Activated effector memory CD4-positive, alpha-beta T cell treated with anti-CD3 and anti-CD28 coated beads, Interleukin-2, amount 50 U/mL, for 16 hours (primary cell): ENCODE results near the gene LANCL2.
"Not testable (repeated sequence)": the region's sequence is repeated elsewhere in the genome, so short reads cannot be mapped to it uniquely, and the experiment has no call there.

ENCODE experiments used
- DNase-seq: peaks from one replicate; pipeline ENCODE4 v3.0.0-alpha.2; 2020

Gene LANCL2, protein sequence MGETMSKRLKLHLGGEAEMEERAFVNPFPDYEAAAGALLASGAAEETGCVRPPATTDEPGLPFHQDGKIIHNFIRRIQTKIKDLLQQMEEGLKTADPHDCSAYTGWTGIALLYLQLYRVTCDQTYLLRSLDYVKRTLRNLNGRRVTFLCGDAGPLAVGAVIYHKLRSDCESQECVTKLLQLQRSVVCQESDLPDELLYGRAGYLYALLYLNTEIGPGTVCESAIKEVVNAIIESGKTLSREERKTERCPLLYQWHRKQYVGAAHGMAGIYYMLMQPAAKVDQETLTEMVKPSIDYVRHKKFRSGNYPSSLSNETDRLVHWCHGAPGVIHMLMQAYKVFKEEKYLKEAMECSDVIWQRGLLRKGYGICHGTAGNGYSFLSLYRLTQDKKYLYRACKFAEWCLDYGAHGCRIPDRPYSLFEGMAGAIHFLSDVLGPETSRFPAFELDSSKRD

DNA sequence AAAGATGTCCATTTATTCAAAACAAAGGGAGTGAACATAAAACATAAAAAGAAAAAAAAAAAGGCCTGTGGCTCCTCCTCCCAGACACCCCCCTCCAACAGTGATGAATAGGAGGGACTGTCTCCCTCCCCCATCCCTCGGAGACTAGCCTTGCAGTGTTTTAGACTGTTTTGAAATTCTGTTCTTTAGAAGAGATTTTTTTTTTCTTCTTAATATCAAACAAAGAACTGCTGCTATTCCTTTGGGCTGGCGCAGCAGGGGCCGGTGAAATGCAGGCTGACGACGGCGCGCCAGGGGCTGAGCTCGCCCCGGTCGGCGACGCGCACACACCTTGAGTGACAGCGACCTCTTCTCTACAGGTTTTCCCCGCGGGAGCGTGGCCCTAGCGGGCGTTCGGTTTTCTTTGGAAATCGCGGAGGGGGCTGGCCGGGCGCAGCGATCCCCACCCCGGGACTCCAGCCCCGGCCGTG, at the start of gene LANCL2:
Gene LANCL2, plus strand, starts transcription at position 133 of the 470 bp plus-strand sequence. CDS start 689 bp downstream, outside the sequence.
- no peak for DNase-seq

DNA sequence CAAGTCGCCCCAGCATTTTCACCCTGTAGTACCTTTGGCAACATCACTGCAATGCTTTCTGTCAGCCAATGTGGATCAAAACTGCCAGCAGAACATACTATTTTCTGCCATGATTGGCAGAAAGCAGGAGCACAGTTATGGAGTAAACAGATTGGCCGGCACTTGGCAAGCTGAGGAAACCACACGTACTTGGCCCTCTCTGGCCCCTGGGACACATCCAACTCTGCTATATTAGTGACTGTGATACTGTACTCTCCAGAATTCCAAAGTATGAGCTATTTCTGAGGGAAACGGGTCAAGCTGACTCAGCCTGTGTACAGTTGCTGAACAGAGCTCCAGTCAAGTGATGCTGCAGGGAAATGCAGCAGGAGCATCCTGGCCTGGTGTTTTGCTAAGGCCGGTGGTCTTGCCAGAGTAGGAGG, 39.8 kb upstream of the LANCL2 start:
- DNase-seq = no peak

DNA sequence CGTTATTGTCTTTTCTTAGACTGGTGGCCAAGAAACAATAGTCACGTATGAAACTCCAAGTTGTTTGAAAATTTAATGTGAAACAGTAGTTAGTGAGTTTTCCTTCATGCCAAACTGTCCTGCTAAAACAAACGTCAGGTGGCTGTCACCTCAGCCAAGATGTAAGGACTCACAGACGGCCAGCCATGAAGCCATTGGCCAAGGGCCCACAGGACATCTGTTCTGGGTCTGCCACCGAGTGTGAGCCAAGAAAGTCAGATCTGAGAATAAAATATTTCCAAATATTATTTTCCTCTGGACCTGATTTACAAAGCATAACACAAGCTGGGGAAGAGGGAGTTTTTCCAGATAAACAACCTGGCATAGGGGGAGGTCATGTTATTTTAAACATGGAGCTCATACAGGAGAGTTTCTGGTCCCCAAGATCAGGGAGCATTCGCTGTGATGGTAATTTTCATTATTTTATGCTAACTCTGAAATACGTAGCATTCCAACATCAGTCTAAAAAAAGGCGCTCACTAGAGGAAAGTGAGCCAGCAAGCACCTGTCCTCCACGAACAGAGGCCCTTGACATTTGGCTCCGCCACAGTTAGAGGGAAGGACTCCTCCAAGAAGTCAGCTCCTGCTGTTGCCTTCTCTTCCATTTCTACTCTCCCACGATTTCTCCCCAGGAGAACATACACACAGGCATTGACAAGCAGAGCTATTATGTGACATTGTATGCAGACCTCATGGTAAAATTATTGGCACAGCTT, 38.9 kb upstream of the LANCL2 start:
- DNase-seq = no peak

DNA sequence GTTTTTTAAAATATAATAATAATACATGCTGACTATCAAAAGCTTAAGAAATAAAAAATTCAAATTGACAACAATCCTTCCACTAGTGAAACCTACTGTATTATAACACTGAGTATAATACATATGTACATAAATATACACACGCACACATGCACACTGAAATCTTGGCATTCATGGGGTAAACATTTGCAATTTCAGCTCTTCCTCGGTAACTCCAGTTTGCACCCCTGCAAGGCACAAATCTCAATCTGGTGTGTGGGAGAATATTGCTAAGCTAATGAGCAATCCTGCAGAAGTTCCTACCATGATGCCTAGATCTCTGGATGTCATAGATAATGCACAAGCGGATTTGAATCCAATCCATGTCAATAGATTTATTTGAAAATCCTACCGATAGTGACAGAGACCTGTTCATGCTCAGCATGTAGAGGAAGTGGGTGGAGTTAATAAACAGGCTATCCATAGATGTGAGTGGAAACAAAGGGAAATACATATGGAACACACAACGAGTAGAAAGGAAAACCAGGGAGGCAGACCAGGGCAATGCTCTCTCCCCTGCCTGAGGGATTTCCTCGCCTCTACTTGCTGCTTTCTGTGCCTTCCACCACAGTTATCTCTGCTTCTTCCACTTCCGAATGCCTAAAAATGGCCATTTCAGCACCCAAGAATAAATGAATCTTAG, 38.1 kb upstream of the LANCL2 start:
- DNase-seq = no peak

DNA sequence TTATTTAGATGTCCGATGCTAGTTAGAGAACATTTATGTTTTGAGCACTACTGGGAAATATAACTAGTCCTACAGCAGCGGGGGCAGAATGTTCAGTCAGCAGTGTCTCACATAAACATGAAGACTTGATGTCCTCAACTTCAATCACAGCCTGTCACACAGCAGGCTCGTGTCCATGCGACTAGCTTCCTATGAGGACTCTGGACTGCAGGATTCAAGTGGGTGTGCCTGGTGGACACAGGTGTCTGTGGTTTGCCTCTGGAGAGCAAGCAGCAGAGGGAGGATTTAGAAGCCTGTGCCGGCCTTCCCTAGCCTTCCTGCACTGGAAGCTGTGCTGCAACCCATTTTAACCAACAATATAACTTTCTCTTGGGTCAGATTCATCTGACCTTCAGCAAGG, 30.0 kb upstream of the LANCL2 start:
- no peak for DNase-seq

DNA sequence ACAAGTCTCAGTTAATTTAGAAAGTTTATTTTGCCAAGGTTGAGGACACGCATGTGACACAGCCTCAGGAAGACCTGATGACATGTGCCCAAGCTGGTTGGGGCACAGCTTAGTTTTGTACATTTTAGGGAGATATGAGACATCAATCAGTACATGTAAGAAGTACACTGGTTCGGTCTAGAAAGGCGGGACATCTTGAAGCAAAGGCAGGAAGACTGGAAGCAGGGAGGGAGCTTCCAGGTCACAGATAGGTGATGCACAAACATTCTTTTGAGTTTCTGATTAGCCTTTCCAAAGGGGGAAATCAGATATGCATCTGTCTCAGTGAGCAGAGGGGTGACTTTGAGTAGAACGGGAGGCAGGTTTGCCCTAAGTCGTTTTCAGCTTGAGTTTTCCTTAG, 29.4 kb upstream of the LANCL2 start:
- no peak for DNase-seq

DNA sequence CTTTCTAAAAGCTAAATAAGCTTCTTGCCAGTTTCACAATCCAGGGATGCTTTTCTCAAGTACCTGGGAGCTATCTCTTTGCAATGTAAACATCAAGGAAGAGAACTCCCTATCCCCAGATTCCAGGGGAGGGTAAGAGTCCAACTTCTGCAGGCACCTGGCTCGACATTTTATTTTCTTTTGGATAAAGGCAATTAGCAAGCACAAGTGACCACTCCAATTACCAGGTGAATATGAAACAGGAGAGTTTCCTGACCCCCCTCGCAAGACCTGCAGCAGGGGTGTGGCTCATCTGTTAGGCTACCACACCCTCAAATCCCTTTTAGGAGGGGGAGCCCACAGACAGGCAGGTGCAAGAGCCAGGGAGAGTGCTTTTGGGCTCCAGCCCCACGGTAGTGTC, 28.6 kb upstream of the LANCL2 start:
- DNase-seq = no peak

DNA sequence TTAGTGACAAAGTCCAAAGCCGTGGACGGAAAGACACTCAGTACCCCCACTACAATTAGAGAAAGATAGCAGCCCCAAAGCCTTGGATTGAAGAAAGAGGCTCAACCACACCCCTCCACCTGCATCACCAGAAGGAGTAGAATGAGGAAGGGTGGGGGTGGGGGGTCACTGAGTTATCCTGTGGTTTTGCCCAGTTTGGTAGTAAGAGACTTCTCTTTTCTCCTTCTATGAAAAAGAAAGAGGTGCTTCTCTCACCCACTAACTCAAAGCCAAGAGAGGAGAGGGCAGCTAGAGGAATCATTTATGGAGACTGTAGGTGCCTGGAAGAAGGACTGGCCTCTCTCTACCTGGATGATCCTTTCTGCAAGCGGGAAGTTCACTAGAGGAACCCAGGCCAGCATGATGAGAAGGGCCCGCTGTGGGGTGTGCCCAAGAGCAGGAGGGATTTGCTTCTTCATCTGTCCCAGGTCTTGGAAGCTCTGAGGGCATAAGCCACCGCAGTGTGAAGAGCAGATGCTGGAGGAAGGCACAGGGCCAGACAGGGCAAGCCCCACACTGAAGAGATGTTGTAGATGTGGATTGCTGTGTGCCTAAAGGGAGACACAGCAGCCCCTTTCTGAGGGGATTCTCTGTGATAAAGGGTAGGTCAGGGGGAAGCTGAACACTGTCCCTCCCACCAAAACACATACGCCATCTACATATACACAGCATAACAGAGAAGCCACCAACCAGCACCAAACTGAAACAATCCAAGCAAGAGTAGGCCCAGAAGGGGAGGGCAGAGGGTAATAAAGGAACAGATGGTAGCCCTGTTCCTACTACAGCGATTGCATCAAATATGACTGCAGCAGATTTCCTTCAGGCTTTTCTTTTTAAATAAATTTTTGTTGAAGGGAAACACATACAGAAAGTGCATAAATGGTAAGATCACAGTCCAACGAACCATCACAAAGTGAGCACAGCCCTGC, 25.8 kb upstream of the LANCL2 start:
- DNase-seq = no peak

DNA sequence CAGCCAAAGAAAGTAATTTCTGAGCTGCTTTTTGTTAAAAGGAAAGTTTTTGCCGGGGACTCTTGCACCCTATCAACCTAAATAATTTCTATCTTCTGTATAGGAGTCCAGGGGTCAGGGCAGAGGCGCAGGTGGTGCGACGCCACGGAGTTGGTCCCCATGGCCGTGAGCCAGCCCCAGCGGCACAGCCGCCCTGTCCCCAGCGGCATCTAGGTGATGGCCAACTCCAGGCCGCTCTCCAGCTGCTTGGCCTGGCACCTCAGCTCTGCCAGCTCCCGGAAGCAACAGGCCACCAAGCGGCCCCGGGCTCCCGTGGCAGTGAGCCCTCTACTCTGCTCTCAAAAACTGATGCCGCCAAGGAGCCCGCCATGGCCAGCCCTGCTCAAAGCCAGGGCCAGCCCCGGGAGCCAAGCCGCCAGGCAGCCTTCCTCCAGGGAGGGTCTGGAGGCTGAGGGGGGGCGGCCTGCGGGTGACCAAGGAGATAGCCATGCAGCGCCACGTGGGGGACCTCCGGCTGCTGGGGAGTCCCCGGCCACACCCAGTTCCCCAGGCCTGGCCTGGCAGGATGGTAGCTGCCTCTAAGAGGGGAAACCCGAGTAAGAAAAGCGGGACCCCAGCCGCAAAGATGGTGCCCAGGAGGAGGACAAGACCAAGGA, 22.8 kb upstream of the LANCL2 start:
- no peak for DNase-seq

DNA sequence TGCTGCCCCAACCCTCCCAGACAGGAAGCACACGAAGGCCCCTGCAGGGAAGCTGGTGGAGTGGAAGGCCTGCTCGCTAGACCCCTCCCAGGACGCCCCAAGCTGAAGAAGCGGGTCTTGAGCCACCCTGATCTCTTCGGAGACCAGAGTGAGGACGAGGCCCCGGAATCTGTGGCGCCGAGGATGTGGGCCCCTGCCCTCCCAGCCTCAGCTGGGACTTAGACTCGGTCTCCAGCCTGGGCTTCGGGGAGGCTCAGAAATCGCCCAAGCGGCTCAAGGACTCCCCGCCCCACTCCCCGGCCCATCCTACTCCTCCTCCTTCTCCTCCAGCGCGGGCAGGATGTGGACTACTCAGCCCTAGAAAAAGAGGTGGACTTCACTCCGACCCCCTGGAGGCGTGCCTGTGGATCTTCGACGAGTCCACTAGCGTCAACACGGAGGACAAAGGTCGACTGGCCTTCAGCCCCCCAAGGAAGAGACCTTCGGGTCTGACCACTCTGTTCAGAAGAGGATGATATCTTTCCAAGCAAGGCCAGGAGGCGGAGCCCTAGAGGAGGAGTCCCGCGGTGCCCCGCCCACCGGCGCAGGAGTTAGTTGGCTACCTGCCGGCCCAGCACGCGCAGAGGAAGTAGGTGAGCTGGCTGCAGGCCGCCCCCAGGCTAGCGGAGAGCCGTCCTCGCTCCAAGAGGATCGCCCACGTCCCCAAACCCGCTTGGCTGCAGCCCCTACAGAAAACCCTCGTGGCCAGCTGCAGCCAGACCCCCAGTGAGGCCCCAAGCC, 21.9 kb upstream of the LANCL2 start:
- DNase-seq = no peak

DNA sequence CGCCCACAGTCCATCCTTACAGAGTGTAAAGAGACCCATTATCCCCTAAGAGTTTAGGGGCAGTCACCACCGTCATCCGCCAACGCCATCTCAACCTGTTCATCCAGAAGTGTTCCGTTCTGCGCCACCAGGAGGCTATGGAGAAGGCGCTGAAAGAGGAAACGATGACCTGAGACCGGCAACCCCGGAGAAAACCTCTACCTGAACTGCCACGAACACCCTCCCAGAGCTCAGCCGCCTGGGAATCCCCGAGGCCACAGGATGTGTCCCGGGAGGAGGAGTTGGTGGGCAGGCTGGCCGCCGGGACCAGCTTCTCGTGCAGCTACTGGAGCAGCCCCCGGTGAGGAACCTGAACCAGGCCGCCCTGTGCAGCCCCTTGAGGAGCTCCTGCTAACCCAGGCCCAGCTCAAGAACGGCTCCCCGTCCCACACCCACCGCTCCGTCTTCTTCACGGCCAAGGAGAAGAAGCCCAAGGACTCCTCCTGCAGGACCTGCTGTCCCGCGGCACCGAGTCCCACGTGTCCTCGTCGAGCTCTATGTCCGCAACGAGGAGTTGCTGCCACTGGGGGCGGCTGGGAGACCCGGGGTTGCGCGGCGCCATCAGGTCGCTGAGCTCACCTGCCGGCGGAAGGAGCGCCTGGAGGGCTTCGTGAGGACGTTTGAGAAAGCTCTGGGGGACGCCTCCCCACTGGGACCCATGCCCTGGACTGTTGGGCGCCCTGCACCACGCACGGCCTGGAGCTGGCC, 21.1 kb upstream of the LANCL2 start:
- DNase-seq = no peak

DNA sequence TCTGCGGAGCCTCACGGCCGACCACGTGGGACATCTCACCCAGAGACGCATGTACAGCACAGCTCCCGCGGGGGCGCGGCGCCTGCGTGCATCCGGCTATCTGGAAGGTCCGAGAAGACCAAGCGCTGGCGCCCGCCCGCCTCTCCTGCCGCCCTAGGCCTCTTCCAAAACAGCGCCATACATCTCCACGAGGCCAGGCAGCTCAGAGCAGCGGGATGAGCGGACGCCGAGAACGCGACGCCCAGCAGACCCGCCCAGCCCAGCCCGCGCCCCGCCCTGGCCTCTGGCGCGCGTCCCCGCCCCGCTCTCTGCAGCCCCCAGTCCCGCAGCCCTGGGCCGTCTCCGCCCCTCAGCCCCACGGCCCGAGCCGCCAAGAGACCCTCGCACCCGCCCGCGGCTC, 20.3 kb upstream of the LANCL2 start:
- DNase-seq = no peak

DNA sequence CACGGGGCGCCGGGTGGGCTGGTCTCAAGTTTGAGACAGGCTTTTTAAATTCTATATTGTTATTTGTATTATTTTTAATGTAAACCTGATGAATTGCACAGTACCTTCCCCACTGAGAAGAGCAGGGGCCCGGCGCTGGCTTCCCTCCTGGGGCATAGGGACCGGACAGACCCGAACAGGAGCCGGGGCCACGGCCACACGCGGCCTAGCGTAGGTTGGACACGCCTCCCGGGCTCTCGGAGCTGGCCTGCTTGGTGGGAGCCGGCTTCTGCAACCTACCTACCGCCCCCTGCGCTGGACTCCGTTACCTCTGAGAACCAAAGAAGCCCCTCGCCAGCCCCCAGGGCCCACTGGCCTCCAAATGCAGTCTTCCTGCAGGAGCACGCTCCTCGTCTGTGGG, 19.8 kb upstream of the LANCL2 start:
- DNase-seq = no peak

DNA sequence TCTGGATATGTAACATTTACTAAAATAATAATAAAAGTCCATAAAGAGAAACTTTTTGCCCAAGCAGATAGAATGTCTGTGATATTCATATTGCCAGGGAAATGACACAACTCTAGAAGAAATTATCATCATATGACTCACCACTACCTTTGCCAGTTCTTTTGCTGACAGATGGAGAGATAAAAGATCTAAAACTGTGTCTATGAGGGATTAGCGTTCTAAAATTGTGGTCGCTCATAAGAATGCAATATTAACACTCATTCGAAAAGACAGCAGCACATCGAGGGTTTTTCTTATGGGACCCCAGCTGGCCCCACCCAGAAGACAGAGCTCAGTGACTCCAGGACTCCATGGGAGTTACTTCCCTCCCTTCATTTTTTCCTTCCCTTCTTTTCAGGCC, 16.6 kb upstream of the LANCL2 start:
- no peak for DNase-seq

DNA sequence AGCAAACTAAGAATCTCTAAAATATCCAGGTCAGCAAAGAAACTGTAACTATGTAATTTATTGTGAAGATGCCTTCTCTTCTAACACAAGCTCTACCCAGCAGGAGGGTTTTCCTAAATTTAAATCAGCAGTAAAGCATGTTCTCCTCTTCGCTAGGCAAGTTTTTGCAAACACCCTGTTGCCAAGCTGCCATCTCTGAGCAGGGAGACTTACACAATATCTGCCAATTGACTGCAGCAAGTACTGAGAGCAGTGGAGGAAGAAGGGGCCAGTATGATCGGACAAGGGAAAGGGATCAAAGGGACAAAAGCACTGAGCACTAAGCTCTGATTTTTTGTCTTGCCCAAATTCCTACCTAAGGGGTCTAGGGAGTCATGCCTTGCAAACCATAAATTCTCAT, 16.0 kb upstream of the LANCL2 start:
- no peak for DNase-seq

DNA sequence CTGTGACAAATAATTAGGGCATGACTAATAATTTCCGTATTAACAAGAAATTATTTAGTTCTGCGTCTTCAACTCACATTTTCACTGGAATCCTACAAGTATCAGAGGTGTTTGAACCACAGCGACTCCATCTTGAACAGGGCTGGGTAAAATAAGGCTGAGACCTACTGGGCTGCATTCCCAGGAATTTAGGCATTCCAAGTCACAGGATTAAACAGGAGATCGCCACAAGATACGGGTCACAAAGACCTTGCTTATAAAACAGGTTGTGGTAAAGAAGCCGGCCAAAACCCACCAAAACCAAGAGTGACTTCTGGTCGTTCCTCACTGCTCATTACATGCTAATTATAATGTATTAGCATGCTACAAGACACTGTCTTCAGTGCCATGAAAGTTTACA, 14.9 kb upstream of the LANCL2 start:
- no peak for DNase-seq

DNA sequence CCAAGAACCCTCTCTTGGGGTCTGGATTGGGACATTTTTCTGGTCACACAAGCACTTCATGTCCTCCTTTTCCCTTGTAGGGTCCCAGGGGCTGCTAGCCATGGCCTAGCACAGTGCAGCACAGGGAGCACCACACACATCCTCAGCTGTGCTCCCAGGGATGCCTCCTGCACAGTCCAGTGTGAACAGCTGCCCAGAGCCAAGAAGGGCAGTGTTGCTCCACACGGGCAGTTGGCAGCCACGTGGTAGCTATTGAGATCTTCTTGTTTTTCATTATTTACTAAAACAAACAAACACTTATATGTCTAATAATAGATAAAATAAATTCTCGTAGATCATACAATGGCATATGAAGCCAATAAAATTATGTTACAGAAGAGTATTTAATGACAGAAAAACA, 13.9 kb upstream of the LANCL2 start:
- no peak for DNase-seq

DNA sequence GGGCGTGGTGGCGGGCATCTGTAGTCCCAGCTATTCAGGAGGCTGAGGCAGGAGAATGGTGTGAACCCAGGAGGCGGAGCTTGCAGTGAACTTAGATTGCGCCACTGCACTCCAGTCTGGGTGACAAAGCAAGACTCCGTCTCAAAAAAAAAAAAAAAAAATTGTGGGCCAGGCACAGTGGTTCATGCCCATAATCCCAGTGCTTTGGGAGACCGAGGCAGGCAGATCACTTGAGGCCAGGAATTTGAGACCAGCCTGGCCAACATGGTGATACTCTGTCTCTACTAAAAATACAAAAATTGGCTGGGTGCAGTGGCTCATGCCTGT, 12.2 kb upstream of the LANCL2 start:
- DNase-seq = not testable (repeated sequence)

DNA sequence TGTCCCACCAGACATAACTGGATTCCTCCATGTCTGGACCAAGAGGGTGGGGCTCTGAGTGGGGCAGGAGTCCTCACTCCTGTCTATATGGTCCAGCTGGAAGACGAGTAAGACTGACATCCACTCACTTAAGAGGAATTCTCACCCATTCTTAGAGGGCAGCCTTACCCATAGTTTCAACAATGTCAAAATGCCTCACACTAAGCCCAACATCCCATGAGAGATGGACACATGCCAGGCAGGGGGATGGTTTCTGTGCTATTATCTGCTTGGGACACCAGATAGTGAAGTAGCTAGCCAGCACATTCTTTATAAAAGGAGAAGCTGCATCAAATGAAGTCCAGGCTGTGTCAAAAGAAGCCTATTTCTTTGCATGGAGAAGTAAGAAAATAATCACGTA, 4.7 kb upstream of the LANCL2 start:
- no peak for DNase-seq

DNA sequence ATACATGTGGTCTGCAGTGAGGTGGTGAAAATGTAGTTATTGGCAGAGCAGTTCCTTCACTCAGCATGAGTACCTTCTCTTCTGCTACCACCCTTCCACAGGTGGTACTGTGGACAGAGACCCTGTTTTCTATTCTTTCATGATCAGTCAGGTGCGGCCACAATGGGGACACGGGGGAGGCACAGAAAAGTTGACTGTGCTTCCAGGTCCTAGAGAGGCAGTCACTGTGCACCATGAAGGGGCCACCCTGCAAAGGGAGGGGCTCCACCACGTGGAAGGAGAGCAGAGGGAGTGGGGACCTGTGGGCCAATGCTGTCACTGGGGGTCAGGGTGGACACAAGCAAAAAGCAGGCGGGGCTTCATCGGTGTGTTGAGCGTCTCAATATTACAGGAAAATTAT, 3.6 kb upstream of the LANCL2 start:
- no peak for DNase-seq
